22Rv1 (cell line): ENCODE results near the gene EPS15.
A peak's percentile ranks its signal among the peaks of the same experiment; 100 is the strongest.

Experiments
- H3K27ac ChIP-seq: fragments of 450-650 bp; 2 replicates; pipeline ENCODE4 v1.5.1; 2017
- CTCF ChIP-seq: fragments of 450-650 bp; IDR thresholded peaks from 2 replicates; pipeline ENCODE4 v1.5.1; 2017; ENCODE audit warnings: mild to moderate bottlenecking
- ZFX ChIP-seq: fragments of 450-650 bp; IDR thresholded peaks from 2 replicates; pipeline ENCODE4 v1.6.1; 2017; ENCODE audit warnings: antibody characterized with exemption, borderline replicate concordance

The EPS15 gene

GRCh38 chr1:51310871-51311613, 208.0 kb downstream of the EPS15 start:
- no peak overlapping the region for H3K27ac ChIP-seq
- no peak for TF ChIP-seq CTCF
- no peak for TF ChIP-seq ZFX

GRCh38 chr1:51309291-51309690, 209.8 kb downstream of the EPS15 start:
- TF ChIP-seq ZFX, result no peak
- no peak for TF ChIP-seq CTCF
- no peak overlapping the region for H3K27ac ChIP-seq

GRCh38 chr1:51308636-51309035, 210.4 kb downstream of the EPS15 start:
- H3K27ac ChIP-seq, result no peak overlapping the region
- TF ChIP-seq CTCF, result no peak
- no peak for TF ChIP-seq ZFX

- H3K27ac ChIP-seq, result no peak overlapping the region
- TF ChIP-seq ZFX, result no peak
- no peak for TF ChIP-seq CTCF
Observed at GRCh38 chr1:51306950-51307349, 212.1 kb downstream of the EPS15 start.

- TF ChIP-seq ZFX (no peak), CTCF (no peak)
- peak overlapping the region; percentile 63 for H3K27ac ChIP-seq
Observed at GRCh38 chr1:51305371-51305823, 213.7 kb downstream of the EPS15 start.

- TF ChIP-seq ZFX (no peak), CTCF (no peak)
- no peak overlapping the region for H3K27ac ChIP-seq
Observed at GRCh38 chr1:51304360-51304759, 214.7 kb downstream of the EPS15 start.
